SK-N-SH treated with all-trans-retinoic acid at 6 μM for 48 hours (cell line): ENCODE results near the gene LTBP4.
"Not testable (repeated sequence)": the region's sequence is repeated elsewhere in the genome, so short reads cannot be mapped to it uniquely, and the experiment has no call there.

Experiments used
- BACH2 ChIP-seq: fragments of 250-450 bp; sonication (Bioruptor Pico); IDR thresholded peaks from 2 replicates; pipeline ENCODE4 v1.9.0; 2021; ENCODE audit warnings: mild to moderate bottlenecking, borderline replicate concordance
- ESRRG ChIP-seq: fragments of 250-450 bp; sonication (Bioruptor Pico); IDR thresholded peaks from 2 replicates; pipeline ENCODE4 v1.6.1; 2021; ENCODE audit warnings: mild to moderate bottlenecking
- RARB ChIP-seq: fragments of 250-450 bp; sonication (Bioruptor Pico); IDR thresholded peaks from 2 replicates; pipeline ENCODE4 v1.8.0; 2021; ENCODE audit warnings: mild to moderate bottlenecking, moderate library complexity
- ZFP3 ChIP-seq: fragments of 250-450 bp; sonication (Bioruptor Pico); IDR thresholded peaks from 2 replicates; pipeline ENCODE4 v1.5.0; 2020; ENCODE audit warnings: mild to moderate bottlenecking, moderate library complexity
- TF ChIP-seq, protein P1 (sequence below): fragments of 250-450 bp; sonication (Bioruptor Pico); IDR thresholded peaks from 2 replicates; pipeline ENCODE4 v1.5.1; 2020; ENCODE audit warnings: low read depth, mild to moderate bottlenecking, moderate library complexity
- TF ChIP-seq, protein P2 (sequence below): fragments of 250-450 bp; sonication (Bioruptor Pico); IDR thresholded peaks from 2 replicates; pipeline ENCODE4 v1.5.1; 2021; ENCODE audit warnings: mild to moderate bottlenecking, moderate library complexity

DNA sequence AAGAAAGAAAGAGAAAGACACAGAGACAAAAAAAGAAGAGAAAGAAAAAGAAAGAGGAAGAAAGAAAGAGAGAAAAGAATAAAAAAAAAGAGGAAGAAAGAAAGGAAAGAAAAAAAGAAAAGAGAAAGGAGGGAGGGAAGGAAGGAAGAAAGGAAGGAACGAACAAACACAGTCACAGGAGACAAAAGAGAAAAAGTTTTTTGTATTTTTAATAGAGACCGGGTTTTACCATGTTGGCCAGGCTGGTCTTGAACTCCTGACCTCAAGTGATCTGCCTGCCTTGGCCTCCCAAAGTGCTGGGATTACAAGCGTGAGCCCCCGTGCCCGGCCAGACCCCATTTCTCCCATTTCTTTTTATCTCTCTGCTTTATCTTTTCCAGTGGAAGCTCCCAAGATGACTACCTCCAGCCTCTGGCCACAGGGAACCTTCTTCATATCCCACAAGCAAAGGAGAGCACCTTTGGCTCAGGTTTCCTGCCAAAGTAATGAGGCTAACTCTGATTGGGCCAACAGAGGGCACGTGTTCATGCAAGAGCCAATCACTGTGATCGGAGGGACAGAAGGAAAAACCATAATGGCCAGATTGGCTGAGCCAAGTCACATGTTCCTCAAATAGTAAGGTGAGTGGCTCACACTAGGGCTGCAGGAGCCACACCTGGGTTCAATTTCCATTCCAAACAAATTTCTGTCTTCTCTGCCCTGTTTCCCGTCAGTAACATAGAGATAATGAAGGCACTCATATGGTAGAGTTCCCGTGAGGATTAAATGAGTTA lies 48.9 kb downstream of the LTBP4 start:
- TF ChIP-seq, protein P1, sequence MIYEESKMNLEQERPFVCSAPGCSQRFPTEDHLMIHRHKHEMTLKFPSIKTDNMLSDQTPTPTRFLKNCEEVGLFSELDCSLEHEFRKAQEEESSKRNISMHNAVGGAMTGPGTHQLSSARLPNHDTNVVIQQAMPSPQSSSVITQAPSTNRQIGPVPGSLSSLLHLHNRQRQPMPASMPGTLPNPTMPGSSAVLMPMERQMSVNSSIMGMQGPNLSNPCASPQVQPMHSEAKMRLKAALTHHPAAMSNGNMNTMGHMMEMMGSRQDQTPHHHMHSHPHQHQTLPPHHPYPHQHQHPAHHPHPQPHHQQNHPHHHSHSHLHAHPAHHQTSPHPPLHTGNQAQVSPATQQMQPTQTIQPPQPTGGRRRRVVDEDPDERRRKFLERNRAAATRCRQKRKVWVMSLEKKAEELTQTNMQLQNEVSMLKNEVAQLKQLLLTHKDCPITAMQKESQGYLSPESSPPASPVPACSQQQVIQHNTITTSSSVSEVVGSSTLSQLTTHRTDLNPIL (CRISPR knock-in tag): not testable (repeated sequence)
- not testable (repeated sequence) for TF ChIP-seq RARB (CRISPR knock-in tag); ESRRG; ZFP3; BACH2 (CRISPR knock-in tag)
- TF ChIP-seq, protein P2, sequence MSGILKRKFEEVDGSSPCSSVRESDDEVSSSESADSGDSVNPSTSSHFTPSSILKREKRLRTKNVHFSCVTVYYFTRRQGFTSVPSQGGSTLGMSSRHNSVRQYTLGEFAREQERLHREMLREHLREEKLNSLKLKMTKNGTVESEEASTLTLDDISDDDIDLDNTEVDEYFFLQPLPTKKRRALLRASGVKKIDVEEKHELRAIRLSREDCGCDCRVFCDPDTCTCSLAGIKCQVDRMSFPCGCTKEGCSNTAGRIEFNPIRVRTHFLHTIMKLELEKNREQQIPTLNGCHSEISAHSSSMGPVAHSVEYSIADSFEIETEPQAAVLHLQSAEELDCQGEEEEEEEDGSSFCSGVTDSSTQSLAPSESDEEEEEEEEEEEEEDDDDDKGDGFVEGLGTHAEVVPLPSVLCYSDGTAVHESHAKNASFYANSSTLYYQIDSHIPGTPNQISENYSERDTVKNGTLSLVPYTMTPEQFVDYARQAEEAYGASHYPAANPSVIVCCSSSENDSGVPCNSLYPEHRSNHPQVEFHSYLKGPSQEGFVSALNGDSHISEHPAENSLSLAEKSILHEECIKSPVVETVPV: not testable (repeated sequence)
